Activated T-cell treated with anti-CD3 and anti-CD28 coated beads, Interleukin-2, amount 50 U/mL, for 4 hours (primary cell): ENCODE measurements around the gene SLC25A18. TPM values are rescaled to one million over a fixed set of nuclear protein-coding genes. Genes with fewer than 3 reads are reported as not detected.
"Not testable (repeated sequence)": the region's sequence is repeated elsewhere in the genome, so short reads cannot be mapped to it uniquely, and the experiment has no call there.

ENCODE experiments used
- ATAC-seq, 2 donors: fragments of 200-7000 bp; cut with Tn5 transposase; one replicate each; pipeline ENCODE4 v1.10.0; 2021
- DNase-seq: peaks from one replicate; pipeline ENCODE4 v3.0.0-alpha.2; 2020
- H3K27me3 Mint-ChIP-seq: one replicate; pipeline ENCODE4 v1.8.0; 2021; ENCODE audit warnings: low read depth, mixed read lengths
- H3K36me3 Mint-ChIP-seq: one replicate; pipeline ENCODE4 v1.8.0; 2022; ENCODE audit warnings: mixed read lengths; ENCODE audit not compliant: insufficient read depth
- H3K4me1 Mint-ChIP-seq: one replicate; pipeline ENCODE4 v1.8.0; 2021; ENCODE audit warnings: low read depth, mixed read lengths
- H3K4me3 Mint-ChIP-seq: one replicate; pipeline ENCODE4 v1.8.0; 2021; ENCODE audit warnings: mild to moderate bottlenecking, moderate library complexity, mixed read lengths
- H3K9me3 Mint-ChIP-seq: one replicate; pipeline ENCODE4 v1.8.0; 2021; ENCODE audit warnings: mixed read lengths
- total RNA-seq, 3 donors: library from RNA; stranded (reverse); gene quantifications; one replicate each; pipeline ENCODE4 v1.2.1, GENCODE V29; 2021

Gene SLC25A18, protein sequence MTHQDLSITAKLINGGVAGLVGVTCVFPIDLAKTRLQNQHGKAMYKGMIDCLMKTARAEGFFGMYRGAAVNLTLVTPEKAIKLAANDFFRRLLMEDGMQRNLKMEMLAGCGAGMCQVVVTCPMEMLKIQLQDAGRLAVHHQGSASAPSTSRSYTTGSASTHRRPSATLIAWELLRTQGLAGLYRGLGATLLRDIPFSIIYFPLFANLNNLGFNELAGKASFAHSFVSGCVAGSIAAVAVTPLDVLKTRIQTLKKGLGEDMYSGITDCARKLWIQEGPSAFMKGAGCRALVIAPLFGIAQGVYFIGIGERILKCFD
- not detected for total RNA-seq

DNA sequence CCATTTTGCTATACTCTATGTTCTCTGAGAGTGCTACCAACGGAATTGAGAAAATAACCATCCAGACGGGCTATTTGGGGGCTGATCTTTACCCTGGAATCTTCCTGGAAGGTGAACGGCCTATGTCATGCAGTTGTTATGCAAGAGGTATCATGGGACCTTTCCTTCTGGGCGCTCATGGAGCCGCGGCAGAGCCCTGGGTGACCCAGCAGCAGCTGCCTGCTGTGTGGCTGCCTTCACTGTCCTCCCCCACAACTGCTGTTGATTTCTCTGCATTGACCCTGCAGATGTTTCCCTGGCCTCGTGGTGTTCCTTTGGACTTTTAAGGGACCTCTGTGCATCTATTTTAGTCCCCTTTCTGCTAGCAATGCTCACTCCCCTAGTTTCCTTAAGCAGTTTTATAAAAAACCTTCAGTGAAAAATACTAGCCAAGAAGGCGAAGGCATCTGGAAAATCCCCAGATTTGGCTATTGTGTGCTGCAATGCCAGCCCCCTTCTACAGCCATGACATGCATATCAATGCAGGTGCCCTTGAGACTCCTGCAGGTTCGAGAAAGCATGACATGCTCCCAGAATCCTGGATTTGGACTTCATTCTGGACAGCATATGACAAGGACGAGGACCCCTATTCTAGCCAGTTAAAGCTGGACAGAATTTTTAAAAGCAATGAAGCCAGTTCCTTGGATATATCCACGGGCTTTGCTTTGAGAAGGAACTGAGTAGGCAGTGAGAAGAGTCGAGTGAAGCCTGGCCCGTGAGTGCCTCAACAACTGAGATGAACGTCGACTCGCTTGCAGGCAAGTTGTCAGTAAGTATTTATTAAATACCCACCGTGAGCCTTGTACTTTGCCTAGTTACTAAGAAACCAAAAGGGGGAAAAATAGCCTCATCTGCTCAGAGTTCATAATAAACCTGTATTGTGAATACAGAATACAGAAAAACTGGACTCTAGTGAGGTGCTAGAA lies at the start of gene SLC25A18:
SLC25A18 (plus strand) TSS at position 593 of the 965 bp plus-strand sequence. CDS start 16,447 bp downstream, outside the sequence.
- Mint-ChIP-seq H3K27me3 (peaks cover 10% of the 10 kb centered on the region), H3K9me3 (no peaks in the 10 kb centered on the region), H3K36me3 (no peaks in the 10 kb centered on the region), H3K4me1 (no peaks in the 10 kb centered on the region), H3K4me3 (no peak within 1 kb of the TSS)
- ATAC-seq (no peak), DNase-seq (no peak)

GRCh38 chr22:17513612-17514011 lies 49.7 kb upstream of the SLC25A18 start:
- Mint-ChIP-seq H3K27me3 (peaks cover 3% of the 10 kb centered on the region), H3K36me3 (no peaks in the 10 kb centered on the region), H3K4me1 (no peaks in the 10 kb centered on the region), H3K9me3 (no peaks in the 10 kb centered on the region), H3K4me3 (no peak overlapping the region)
- ATAC-seq (no peak), DNase-seq (no peak)

DNA sequence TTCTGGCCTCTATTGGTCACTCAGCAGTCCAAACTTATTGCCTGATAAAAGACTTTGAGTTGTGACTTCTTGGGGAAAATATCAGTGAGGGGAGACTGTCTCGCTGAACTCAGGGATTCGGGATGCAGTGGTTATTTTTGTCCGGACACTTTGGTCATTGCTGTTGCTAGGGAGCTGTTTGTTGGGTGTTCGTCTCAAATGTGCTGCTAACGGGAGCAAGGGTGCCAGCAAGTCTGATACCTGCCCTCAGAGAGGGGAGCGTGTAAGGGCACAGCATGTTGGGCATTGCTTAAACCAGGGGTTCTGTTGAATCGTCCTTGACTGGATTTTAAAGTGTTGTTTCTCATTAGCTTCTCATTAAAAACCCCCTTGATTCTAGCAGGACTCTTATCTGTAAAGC lies 49.2 kb upstream of the SLC25A18 start:
- ATAC-seq (no peak), DNase-seq (no peak)
- Mint-ChIP-seq H3K4me1 (no peaks in the 10 kb centered on the region), H3K9me3 (no peaks in the 10 kb centered on the region), H3K36me3 (no peaks in the 10 kb centered on the region), H3K4me3 (no peak overlapping the region), H3K27me3 (peaks cover 3% of the 10 kb centered on the region)

- ATAC-seq, result no peak
- no peak for DNase-seq
- Mint-ChIP-seq H3K4me3 (no peak overlapping the region), H3K27me3 (peaks cover 24% of the 10 kb centered on the region), H3K9me3 (no peaks in the 10 kb centered on the region), H3K4me1 (no peaks in the 10 kb centered on the region), H3K36me3 (no peaks in the 10 kb centered on the region)
Observed at GRCh38 chr22:17518406-17518805, 44.9 kb upstream of the SLC25A18 start.

DNA sequence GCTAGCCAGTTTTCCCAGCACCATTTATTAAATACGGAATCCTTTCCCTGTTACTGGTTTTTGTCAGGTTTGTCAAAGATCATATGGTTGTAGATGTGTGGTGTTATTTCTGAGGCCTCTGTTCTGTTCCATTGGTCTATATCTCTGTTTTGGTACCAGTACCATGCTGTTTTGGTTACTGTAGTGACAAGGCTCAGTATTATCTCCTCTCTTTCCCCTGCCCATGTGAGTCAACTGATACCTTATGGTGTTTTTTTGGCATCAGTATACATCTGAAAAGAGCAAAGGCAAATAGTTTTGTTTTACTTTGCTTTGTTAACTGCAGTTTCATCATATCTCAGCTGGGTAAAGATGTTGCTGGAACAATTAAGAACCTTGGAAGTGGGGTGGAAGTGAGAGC lies 41.3 kb upstream of the SLC25A18 start:
- H3K4me3 Mint-ChIP-seq, H3K9me3 Mint-ChIP-seq, H3K36me3 Mint-ChIP-seq, DNase-seq, ATAC-seq, H3K4me1 Mint-ChIP-seq: not testable (repeated sequence)
- H3K27me3 Mint-ChIP-seq, result peaks cover 38% of the 10 kb centered on the region

GRCh38 chr22:17523925-17524324 lies 39.4 kb upstream of the SLC25A18 start:
- H3K4me3 Mint-ChIP-seq, result no peak overlapping the region
- H3K9me3 Mint-ChIP-seq, result no peaks in the 10 kb centered on the region
- ATAC-seq (no peak), DNase-seq (no peak)
- no peaks in the 10 kb centered on the region for H3K36me3 Mint-ChIP-seq
- peaks cover 4% of the 10 kb centered on the region for H3K4me1 Mint-ChIP-seq
- H3K27me3 Mint-ChIP-seq, result peaks cover 52% of the 10 kb centered on the region

DNA sequence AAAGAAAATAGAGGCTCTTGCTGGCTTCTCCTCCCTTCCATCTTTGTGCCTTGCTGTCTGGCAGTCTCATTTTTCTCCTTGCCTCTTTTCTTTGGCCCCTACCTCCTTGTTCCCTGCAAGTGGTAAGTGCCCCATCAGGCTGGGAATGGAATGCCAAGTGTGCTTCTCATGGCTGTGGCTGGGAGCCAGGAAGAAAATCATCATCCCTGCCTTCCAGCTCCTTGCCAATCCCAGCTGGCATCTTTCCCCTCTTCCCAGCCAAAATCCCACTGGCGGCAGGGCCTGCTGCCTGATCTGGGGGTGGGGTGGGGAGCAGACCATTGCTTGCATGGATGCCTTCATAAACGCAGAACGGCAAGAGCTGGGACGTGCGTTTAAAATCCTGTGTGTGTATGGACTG lies 27.0 kb upstream of the SLC25A18 start:
- Mint-ChIP-seq H3K4me3 (no peak overlapping the region), H3K36me3 (no peaks in the 10 kb centered on the region)

DNA sequence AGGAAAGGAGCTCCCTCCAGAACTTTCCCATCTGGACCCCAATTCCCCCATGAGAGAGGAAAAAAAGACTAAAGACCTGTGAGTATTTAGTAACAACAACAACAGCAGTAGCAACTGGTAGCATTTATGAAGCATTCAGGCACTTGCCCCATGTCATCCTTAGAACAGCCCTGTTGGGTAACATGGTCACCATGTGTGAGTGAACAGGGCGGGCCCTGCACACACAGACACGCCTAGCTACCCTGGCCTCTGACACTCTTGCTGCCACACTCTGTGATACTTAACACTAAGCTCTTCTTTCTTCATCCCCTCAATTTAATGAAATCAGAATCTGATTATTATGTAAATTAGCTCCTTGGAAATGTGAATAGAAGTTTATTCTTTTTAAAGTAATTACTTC lies 26.1 kb upstream of the SLC25A18 start:
- H3K4me3 Mint-ChIP-seq, result no peak overlapping the region
- no peaks in the 10 kb centered on the region for H3K9me3 Mint-ChIP-seq
- ATAC-seq, result no peak

More for the DNA sequence above, 27.0 kb upstream of the SLC25A18 start:
- ATAC-seq (no peak), DNase-seq (no peak)
- no peaks in the 10 kb centered on the region for H3K4me1 Mint-ChIP-seq
- peaks cover 8% of the 10 kb centered on the region for H3K27me3 Mint-ChIP-seq
- no peaks in the 10 kb centered on the region for H3K9me3 Mint-ChIP-seq

DNA sequence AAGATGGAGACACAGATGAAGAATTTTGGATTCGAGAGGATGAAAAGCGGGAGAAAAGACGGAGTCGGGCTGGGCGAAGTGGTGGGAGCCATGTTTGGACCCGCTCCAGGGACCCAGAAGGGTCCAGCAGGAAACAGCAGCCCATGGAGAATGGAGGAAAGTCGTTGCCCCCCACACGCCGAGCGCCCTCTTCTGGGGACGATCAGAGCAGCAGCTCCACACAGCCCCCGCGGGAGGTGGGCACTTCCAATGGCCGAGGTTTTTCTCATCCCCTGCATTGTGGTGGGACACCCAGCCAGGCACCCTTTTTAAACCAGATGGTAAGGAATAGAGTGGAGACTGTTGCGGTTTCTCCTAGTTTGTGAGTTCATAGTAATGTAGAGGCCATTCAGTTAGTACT lies 22.8 kb upstream of the SLC25A18 start:
- ATAC-seq (no peak), DNase-seq (no peak)
- Mint-ChIP-seq H3K27me3 (peaks cover 2% of the 10 kb centered on the region), H3K4me1 (no peaks in the 10 kb centered on the region), H3K9me3 (no peaks in the 10 kb centered on the region), H3K4me3 (no peak overlapping the region), H3K36me3 (no peaks in the 10 kb centered on the region)

More for the DNA sequence above, 26.1 kb upstream of the SLC25A18 start:
- H3K36me3 Mint-ChIP-seq, result no peaks in the 10 kb centered on the region
- H3K4me1 Mint-ChIP-seq, result no peaks in the 10 kb centered on the region
- DNase-seq, result no peak
- peaks cover 8% of the 10 kb centered on the region for H3K27me3 Mint-ChIP-seq

DNA sequence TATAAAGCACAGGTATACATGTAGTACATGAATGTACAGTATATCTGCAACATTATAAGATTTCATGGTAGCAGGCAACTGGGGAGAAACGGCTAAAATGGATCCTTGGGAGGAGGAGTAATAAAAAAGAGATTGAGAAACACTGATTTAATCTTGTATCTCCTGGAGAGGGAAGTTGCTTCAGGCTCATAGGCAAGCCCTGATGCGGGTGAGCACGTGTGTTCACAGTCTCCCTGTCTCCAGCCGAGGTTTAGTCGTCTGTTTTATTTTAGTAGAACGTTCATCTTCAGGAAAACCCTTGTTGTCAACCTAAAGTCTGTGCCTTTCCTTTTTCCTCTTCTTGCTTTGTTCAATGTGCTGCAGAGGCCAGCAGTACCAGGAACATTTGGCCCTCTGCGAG lies 21.8 kb upstream of the SLC25A18 start:
- H3K27me3 Mint-ChIP-seq, result peaks cover 2% of the 10 kb centered on the region
- no peak overlapping the region for H3K4me3 Mint-ChIP-seq
- no peaks in the 10 kb centered on the region for H3K36me3 Mint-ChIP-seq
- H3K4me1 Mint-ChIP-seq, result no peaks in the 10 kb centered on the region
- no peak for ATAC-seq
- DNase-seq, result no peak
- no peaks in the 10 kb centered on the region for H3K9me3 Mint-ChIP-seq

DNA sequence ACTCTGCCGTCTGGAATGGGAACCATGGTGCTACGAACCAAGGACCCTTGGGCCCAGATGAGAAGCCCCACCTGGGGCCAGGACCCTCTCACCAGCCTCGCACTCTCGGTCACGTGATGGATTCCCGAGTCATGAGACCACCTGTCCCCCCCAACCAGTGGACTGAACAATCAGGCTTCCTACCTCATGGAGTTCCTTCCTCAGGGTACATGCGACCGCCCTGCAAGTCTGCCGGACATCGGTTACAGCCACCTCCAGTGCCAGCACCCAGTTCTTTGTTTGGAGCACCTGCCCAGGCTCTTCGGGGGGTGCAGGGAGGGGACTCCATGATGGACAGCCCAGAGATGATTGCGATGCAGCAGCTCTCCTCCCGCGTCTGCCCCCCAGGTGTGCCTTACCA lies 20.8 kb upstream of the SLC25A18 start:
- Mint-ChIP-seq H3K4me3 (no peak overlapping the region), H3K4me1 (no peaks in the 10 kb centered on the region), H3K36me3 (no peaks in the 10 kb centered on the region), H3K9me3 (no peaks in the 10 kb centered on the region), H3K27me3 (peaks cover 2% of the 10 kb centered on the region)
- DNase-seq (no peak), ATAC-seq (no peak)

DNA sequence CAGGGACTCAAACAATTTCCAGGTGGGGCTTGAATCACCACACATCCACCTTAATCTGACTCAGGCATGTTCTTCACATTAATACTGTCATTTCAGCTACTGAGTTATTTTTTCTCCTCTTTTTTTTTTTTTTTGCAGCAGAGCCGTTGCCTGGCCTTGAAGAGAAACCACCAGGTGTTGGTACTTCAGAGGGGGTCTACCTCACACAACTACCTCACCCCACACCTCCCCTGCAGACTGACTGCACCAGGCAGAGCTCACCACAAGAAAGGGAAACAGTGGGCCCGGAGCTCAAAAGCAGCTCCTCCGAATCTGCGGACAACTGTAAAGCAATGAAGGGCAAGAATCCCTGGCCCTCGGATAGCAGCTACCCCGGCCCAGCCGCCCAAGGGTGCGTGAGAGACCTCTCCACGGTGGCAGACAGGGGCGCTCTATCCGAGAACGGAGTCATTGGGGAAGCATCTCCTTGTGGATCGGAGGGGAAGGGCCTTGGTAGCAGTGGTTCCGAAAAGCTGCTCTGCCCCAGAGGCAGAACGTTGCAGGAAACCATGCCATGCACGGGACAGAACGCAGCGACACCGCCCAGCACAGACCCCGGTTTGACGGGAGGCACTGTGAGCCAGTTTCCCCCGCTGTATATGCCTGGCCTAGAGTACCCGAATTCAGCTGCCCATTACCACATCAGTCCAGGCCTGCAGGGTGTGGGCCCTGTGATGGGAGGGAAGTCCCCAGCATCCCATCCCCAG lies 15.1 kb upstream of the SLC25A18 start:
- no peaks in the 10 kb centered on the region for H3K9me3 Mint-ChIP-seq

GRCh38 chr22:17548756-17549035 lies 14.6 kb upstream of the SLC25A18 start:
- DNase-seq (no peak), ATAC-seq (no peak)
- H3K9me3 Mint-ChIP-seq, result no peaks in the 10 kb centered on the region
- H3K27me3 Mint-ChIP-seq, result peaks cover 2% of the 10 kb centered on the region
- H3K4me3 Mint-ChIP-seq, result no peak overlapping the region
- H3K36me3 Mint-ChIP-seq, result no peaks in the 10 kb centered on the region
- no peaks in the 10 kb centered on the region for H3K4me1 Mint-ChIP-seq

More for the DNA sequence above, 15.1 kb upstream of the SLC25A18 start:
- peaks cover 2% of the 10 kb centered on the region for H3K27me3 Mint-ChIP-seq
- ATAC-seq, result no peak
- no peaks in the 10 kb centered on the region for H3K36me3 Mint-ChIP-seq
- no peak for DNase-seq
- no peak overlapping the region for H3K4me3 Mint-ChIP-seq
- no peaks in the 10 kb centered on the region for H3K4me1 Mint-ChIP-seq

GRCh38 chr22:17549183-17549582 lies 14.1 kb upstream of the SLC25A18 start:
- no peaks in the 10 kb centered on the region for H3K4me1 Mint-ChIP-seq
- no peaks in the 10 kb centered on the region for H3K36me3 Mint-ChIP-seq
- H3K27me3 Mint-ChIP-seq, result peaks cover 2% of the 10 kb centered on the region
- no peak overlapping the region for H3K4me3 Mint-ChIP-seq
- ATAC-seq (no peak), DNase-seq (no peak)
- H3K9me3 Mint-ChIP-seq, result no peaks in the 10 kb centered on the region
